T47D (cell line): ENCODE data around the gene SLC8A1.

Experiments used
- DNase-seq, 2 experiments: peaks; one replicate each; pipeline versions ENCODE4 v3.0.0 to v3.0.0-alpha.2; 2011 to 2012; ENCODE audit warnings: low read depth in 1 of 2, low spot score in 1 of 2
- JUND ChIP-seq: IDR thresholded peaks from 2 replicates; pipeline ENCODE4 v1.6.1; 2012; ENCODE audit warnings: low read depth
- in situ Hi-C: cut with HindIII; loops from 2 replicates; pipeline ENCODE4 v1.10.0; 2016; ENCODE audit warnings: low sequenced_read_pairs, low pct_unique_long_range_greater_than_20kb

The SLC8A1 gene

DNA sequence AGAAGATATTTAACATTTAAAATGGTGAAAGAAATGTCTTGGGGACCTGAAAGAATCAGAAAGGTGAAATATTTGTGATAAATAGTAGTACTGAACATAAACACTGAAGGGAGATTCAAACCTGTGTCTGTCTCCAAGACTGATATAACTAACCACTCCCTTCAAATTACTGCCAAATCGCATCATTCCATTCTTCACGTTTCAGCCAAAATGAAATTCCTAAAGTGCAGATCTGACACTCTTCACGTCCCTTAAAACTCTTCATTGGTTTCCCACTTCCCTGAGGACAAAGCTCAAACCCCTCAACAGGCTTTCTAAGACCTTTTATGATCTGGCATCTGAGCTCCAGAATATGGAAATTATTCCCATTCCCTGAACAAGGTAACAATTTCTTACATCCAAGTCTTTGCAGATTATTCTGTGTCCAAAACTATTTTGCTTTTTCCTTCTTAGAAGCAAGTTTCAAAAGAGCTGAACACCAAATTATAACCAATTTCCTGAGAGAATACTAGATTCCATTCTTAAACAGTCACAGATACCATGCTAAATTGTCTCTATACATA is 18.9 kb downstream of the SLC8A1 start:
- TF ChIP-seq JUND = no peak
- in situ Hi-C loops = no loop called here
- DNase-seq = no peak

DNA sequence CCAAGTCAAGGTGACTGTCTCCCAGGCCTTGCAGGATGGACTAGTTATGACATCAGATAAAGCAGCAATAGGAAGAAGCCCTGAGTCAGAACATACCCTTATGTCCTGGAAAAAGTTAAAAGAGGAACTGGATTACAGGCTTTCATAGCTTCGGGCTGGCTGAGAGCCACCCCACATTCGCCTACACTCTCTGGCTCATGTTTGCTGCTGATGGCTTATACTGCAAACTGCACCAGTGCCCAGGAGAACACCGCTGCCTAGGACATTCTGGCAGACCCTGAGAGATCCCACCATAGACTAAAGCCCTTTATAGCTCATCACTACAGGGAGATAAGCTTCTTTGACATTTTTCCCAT is 20.3 kb downstream of the SLC8A1 start:
- in situ Hi-C loops = no loop called here
- no peak for DNase-seq
- TF ChIP-seq JUND = no peak

DNA sequence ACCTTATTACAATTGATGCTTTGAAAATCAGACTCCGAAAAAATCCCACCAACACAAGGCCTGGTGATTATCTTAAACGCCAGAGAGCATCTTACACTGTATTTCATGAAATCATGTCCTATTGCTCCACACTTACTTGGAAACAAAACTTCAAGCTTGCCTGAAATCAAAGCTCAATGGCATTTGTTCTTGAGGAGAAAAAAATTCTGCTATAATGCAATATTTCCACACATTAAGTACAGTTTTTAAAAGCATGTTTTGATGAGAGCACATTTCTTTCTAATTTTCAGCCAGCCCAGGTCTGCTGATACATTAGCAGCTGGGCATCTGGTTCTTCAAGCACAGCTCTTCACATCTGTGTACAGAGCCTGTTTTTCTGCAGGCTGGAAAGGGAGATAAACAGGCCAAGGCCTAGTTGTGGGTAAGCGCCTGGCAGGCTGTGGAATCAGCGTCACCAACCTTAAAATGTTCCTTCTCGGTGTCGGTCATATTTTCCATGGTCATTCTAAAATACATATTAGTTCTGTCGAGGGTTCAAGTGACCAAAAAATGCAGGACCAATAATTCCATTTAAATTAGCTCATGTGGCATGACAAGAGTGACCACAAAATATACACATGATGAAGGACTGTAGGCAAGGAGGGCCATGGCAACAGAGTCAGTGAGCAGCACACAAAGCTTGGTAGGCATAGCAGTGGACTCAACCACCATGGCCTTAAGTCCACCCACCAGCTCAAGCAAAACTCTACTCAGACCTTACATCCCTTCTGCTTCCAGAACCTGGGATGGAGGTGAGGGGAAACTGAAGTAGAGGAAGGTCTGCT is 20.9 kb downstream of the SLC8A1 start:
- in situ Hi-C loops = no loop called here
- no peak for DNase-seq
- no peak for TF ChIP-seq JUND

DNA sequence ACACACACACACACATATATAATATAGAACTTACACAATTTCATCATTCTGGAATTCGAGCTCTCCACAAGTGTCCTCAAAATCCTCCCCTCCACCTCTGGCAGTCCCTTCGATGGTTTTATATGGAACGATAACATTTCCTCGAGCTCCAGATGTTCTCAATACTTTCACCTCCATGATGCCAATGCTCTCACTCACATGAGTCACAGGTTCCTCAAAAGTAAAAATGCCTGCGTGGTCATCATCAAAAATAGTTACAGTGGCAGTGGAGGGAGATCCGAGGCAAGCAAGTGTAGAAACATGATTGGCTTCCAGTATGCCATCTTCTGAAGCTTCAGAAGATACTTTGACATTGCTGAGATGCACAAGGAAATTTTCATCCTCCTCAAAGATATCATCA is 23.5 kb downstream of the SLC8A1 start:
- TF ChIP-seq JUND = no peak
- no peak for DNase-seq
- in situ Hi-C loops = no loop called here

DNA sequence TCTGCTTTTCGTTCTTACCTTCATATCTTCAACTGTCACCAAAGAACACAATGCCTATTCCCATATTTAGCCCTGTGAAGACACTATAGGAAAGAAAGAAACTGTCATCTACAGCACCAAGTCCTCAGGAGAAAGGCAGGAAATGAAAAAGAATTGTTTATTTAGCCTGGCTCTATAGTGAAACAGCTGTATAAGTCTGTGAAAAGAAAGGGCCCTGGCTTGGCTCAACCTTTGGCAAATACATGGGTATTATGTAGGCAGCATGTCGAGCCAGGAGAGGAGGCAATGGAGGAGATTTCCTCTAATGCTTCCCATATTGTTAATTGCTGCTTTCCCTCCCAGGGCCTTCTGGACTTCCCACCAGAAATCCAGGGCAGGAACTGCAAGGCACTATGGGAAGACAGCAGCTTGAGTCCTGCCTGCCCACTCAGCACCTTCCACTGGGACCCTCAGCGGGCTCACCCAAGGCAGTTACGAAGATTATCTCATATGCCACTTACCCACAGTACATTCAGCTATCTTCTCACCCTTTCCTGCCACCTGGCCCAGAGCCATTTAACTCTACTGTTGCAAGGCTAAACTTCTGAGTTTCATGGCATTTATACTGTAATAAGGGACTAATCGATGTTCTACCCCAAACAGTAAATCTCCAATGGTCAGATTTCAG is 30.1 kb downstream of the SLC8A1 start:
- TF ChIP-seq JUND = no peak
- no peak for DNase-seq
- in situ Hi-C loops = no loop called here

DNA sequence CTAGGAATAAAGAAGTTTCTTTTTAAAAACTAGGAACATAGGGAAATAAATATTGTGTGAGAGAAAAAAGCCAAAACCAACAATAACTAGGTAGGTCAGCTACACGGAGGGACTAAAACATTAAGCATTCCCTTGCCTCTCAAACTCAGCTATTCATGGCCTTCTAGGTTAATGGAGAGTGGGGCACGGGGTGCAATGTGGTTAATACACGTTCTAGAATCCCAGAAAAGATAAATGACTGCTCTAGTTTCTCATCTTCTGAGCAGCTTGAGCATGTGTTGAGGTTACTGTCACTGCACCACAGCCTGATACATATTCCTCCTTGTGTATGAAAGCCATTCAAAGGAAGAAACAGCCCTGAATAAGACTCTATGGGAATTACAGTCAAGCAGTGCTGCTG is 31.4 kb downstream of the SLC8A1 start:
- in situ Hi-C loops = no loop called here
- TF ChIP-seq JUND = no peak
- no peak for DNase-seq

DNA sequence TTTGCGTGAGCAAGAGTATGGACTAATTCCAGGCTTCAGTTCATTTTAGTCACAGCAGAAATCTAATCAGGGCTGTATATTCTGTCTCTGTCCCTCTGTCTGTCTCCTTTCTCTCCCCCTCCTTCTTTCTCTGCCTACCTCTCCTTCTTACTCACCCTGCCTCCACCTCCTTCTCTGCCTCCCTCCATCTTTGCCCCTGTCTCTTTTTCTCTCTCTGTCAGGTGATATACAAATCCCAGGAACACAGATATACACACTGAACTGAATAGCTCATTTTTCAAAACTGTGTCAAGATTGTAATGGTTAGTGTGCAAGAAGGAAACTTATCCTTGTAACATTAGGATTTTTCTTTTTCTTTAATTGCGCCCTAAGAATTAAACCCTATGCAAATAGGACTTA is 32.5 kb downstream of the SLC8A1 start:
- TF ChIP-seq JUND = no peak
- in situ Hi-C loops = no loop called here
- no peak for DNase-seq

DNA sequence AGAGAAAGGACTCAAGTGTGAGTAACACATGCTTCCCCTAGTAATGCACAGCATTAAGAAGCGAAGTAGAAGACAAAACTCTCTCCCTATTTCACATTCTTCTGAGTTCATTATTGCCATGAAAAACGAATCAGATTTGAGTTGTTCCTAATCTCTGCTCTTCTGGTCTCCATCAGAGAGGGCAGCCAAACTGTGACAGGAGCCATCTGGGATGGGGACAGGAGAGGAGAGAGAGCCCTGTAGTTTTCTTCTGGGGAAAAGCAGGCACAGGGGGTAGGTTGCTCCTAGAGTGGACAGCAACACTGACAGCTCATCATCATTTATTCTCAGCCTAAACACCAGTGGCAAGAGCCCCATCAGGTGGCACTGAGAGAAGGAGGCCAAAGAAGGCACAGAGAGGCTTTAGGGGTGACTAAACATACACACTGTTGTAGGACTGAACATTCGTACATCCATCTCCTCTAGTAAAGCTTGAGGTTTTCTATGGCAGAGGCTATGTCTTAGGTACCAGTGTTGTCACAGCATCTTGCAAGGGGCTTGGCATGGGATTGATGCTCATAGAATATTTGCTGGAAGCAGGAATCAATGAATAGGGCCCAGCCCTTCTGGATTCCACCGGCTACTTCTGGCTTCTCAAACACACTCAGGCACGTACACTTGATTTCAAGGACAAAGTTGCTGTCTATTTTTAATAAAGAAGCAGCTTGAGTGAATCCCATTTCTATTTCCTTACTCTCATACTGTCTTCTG is 33.1 kb downstream of the SLC8A1 start:
- in situ Hi-C loops = no loop called here
- no peak for TF ChIP-seq JUND
- no peak for DNase-seq

DNA sequence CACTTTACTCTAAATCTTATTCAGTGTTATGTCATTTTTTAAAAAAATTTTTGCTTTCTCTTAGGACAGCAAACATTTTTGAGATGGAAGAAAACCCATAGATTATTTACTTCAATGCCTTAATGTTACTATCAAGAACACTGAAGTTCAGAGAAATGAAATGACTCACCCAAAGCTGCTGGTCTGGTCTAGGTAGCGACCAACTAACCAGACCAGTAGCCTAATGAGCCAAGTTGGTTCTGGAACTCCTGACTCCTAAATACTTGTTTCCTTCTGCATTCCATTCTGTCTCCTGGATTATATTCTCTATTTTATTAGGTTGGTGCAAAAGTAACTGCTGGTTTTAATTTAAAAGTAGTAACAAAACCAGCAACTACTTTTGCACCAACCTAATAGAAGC is 35.4 kb downstream of the SLC8A1 start:
- no peak for TF ChIP-seq JUND

DNA sequence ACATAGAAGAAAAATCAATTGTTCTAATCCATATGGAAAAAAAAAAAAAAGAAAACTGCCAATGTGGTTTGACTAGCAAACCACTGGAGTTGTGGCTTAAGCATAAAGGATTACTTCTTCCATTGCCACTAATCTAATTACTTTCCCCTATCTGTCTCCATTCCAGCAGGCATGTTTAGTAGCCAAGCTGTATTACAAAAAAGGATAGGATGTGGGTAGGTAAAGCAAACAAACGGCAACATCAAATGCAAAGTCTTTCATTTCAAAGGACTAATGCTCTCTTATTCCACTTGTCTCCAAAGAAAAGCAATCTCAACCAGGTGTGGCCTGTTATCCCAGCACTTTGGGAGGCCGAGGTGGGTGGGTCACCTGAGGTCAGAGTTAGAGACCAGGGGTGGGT is 36.5 kb downstream of the SLC8A1 start:
- in situ Hi-C loops = no loop called here
- DNase-seq = no peak
- TF ChIP-seq JUND = no peak

More for the DNA sequence above, 35.4 kb downstream of the SLC8A1 start:
- DNase-seq = no peak
- in situ Hi-C loops = no loop called here

DNA sequence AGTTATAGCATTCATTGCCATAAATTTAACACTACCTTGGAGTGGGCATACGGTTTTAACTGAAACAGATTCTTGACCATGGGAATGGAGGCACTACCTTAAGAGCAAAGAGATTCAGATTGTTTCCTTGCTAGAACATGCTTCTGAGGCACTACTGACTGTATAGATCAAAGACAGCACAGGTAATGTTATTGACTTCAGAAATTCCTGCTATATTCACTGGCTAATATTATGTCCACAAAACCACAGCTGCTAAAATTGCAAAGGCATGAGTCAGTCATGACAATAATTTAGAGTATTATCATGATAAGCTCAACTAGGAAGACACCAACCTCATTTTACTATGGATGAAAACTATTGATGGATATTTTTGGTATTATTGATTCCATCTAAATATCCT is 39.4 kb downstream of the SLC8A1 start:
- TF ChIP-seq JUND = no peak
- no peak for DNase-seq
- in situ Hi-C loops = no loop called here

DNA sequence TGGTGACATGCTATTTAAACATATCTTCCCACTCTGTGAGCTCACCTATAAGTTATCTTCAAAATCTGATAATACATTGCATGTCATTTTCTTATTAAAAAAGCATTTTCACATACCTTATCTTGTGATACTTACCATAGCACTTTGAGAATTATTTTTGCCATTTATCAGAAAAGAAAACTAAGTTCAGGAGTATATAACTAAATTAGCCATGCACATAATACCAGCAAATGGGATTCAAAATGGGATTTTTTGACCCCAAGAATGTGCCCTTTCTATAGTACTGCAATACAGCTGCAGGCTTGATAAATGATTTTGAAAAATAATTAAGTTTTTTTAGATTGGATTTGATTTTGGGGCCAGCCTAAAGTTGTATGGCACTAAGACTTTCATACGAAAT is 41.2 kb downstream of the SLC8A1 start:
- no peak for TF ChIP-seq JUND
- in situ Hi-C loops = no loop called here

DNA sequence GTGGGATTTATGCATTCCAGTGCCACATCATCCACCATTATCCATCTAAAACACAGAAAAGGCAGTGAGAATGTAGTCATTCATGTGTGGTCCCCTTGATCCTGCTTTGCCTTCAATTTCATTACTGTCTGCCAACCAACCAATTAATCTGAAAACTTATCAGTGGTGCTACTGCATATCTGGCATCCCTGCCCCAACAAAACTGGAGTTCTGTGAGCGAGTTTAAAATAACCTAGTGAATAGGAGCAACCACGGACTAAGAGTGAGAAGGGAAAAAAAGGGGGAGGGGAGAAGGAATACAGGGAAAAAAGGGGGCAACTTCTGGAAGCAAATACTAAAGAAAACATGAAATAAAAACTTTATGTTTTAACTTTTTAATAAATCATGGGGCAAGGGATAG is 42.2 kb downstream of the SLC8A1 start:
- no peak for DNase-seq
- no peak for TF ChIP-seq JUND
- in situ Hi-C loops = no loop called here

More for the DNA sequence above, 41.2 kb downstream of the SLC8A1 start:
- no peak for DNase-seq
